ENCODE measurements around the gene C11orf58.

The C11orf58 gene

DNA sequence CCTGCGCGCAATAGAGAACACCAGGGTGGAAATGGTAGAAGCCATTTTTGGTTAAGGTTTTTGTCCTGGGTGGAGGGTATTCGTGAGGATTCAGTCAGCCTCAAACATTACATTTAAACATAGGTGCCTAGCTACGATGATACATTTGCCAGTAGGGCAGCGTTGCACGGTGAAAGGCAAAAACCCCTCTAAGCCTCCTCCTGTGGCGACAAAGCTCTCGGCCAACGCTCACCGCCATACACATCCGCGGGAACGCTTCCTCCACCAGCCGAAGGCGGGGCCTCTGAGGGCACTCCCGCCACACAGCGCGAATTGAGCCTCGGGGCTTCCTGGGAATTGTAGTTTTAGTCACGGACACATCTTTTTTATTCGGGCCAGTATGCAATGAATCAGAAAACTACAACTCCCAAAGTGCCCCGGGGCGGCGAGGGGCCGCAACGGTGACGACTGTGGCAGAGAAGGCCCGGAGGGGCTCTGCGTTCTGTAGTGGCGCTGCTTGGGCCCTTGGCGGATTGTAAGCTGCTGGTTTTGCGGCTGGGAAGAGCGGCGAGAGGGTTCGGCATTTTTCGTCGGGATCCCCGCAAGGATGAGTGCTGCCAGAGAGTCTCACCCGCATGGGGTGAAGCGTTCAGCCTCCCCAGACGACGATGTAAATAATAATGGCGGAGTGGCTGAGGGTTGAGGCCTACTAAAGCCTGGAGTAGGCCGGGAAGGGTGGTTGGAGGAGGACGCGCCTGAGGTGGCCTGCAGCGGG lies at the start of gene C11orf58:
TSS of gene C11orf58 (plus strand) at position 455 of the 754 bp plus-strand sequence. CDS start at position 587, 132 bp downstream.
- DNase-seq, result peak; percentile 91

DNA sequence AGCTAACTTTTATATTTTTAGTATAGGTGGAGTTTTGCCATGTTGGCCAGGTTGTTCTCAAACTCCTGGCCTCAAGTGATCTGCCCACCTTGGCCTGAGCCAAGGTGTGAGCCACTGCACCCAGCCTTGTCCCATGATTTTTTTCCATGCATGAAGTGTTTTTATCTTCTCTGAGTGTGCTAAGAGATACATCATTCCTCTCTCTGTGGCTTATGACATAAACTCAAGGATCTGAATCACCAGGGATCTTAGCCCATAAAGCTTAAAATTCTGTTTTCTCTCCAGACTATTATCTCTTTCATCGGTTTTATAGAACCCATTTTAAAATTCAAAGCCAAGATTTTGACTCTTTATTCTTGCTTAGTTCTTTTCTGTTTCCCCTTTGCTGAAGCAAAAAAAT lies 48.4 kb upstream of the C11orf58 start:
- DNase-seq, result no peak

DNA sequence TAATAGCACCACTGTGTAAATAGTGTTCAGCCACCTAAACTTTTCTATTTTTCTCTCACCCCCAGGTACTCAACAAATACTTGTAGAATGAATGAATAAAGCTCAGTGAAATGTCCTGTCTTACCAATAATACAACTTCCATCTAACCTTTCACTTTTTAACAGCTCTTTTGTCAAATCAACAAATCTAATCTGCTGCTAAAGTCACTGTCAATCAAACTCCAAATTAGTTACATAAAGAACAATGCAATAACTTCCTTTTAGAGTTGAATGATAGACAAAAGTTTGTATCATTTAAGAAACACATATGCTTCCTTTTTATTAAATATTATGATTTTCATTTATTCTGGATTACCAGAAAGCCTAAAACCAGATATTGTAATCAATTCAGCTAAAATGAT lies 34.7 kb upstream of the C11orf58 start:
- no peak for DNase-seq

DNA sequence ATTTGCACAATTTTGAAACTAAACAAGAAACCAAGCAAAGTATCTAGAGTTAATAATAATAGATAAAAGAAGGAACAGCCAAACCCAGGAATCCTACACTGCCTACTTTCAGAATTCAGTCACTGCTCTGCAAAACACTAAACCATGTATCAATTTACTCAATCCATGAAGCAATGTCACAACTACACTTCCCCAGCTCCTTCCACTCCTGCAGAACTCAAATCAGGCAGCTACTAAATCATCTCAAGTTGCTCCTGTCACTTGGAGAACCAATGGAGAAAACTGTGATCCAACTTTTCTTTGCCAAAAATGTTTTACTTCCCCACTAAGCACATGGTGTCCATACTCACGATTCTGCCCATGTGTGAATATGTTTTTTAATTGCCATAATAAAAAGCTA lies 24.9 kb upstream of the C11orf58 start:
- DNase-seq, result no peak

DNA sequence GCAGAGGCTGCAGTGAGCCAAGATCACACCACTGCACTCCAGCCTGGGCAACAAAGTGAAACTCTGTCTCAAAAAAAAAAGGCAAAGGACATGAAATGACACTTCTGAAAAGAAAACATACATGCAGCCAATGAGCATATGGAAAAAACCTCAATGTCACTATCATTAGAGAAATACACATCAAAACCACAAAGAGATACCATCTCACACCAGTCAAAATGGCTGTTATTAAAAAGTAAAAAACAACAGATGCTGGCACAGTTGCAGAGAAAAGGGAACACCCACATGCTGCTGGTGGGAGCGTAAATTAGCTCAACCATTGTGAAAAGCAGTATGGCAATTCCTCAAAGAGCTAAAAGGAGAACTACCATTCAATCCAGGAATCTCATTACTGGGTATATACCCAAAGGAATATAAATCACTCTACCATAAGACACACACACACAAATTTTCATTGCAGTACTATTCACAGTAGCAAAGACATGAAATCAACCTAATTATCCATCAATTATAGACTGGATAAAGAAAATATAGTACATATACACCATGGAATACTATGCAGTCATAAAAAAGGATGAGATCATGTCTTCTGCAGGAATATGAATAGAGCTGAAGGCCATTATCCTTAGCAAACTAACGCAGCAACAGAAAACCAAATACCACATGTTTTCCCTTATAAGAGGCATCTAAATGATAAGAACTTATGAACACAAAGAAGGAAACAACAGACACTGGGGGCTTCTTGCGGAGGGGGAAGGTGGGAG lies 15.7 kb upstream of the C11orf58 start:
- DNase-seq, result no peak

DNA sequence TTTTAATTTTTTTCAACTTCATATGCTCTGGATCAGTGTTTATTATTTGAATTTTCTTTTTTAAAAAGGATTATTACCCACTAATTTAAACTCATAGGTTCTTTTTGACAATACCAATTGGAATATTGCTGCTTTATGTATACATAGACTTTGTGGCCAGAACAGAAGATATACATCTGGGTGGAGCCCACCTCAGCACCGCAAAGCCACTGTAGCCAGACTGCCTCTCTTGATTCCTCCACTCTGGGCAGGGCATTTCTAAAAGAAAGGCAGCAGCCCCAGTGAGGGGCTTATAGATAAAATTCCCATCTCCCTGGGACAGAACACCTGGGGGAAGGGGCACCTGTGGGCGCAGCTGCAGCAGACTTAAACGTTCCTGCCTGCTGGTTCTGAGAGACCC lies 10.6 kb upstream of the C11orf58 start:
- DNase-seq, result no peak

DNA sequence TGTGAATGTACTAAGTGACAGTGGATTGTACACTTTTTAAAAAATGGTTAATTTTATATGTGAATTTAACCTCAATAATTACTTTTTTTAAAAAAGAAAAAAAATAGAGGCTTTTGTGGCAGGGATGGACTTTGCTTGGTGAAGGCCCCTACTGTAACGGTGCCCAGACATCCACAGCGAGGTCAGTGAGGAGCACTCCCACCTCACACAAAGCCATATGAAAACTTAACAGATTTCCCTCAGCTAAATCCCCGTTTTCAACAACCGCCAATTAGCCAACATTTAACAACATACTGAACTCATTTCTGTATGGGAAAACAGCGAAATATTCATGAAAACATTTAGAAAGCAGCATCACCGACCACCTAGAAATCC lies 642 bp upstream of the C11orf58 start:
- no peak for DNase-seq

DNA sequence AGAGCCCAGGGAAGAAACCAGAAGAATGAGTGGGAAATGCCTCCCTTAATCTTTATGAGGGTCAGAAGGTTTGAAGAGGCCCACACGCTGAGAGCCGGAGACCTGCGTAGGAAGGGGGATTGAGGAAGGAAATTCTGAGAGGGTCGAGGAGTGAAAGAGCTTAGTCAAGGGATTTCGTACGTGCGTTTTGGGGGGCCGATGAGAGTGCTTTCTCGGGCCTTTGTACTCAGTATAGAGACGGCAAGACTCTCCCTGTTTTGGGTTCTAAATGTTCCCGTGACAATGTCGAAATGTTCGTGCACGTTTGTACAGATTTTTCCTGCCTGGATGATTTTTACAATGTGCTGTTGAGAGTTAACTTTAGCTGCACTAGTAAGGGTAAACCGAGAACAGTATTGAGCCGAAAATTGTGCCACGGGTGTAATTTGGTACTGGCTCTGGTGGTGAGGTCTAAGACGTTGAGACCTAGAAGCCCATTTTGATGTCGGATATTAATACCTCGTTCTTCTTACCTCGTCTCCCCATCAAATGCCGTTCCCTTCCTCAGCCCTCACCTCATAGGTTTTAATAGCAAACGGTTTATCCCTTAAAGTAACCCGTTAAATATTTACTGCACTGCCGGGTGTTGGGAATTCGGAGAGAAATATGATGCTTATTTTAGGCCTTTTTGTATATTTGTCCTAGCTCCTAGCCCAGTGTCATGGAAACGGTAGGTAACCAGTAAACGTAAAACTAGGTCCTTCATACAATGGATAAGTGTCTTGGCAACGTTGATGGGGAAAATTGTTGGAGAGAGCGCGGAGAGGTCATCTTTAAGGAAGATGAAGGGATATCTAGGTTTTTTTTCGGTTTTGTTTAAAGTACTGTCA lies 734 bp downstream of the C11orf58 start:
- peak; percentile 64 for DNase-seq

DNA sequence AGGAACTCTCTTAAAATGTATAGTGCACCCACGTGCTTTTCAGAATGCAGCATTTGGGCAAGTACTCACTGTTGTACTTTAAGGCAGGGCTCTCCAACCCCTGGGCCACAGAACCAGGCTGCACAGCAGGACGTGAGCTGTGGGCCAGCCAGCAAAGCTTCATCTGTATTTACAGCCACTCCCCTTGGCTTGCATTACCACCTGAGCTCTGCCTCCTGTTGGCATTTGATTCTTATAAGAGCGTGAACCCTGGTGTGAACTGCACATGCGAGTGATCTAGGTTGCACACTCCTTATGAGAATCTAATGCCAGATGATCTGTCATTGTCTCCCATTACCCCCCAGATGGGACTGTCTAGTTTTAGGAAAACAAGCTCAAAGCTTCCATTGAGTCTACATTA lies 3.0 kb downstream of the C11orf58 start:
- no peak for DNase-seq

DNA sequence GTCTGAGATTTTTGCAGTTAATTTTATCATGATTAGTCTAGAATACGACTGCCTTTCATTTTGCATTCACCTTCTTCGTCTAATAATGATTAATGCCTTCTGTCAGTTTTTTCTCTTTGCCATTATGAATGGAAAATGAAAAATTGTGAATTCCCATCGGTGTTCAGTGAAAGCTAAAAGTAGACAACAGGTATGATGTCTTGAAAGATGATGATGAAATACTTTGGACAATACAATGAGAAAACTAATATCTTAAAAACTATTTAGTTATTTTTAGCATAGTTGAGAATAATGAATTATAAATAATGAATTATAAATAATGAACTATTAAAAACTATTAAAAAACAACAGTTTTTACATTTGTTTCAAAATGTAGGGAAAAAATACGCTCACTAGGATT lies 5.0 kb downstream of the C11orf58 start:
- DNase-seq, result no peak

DNA sequence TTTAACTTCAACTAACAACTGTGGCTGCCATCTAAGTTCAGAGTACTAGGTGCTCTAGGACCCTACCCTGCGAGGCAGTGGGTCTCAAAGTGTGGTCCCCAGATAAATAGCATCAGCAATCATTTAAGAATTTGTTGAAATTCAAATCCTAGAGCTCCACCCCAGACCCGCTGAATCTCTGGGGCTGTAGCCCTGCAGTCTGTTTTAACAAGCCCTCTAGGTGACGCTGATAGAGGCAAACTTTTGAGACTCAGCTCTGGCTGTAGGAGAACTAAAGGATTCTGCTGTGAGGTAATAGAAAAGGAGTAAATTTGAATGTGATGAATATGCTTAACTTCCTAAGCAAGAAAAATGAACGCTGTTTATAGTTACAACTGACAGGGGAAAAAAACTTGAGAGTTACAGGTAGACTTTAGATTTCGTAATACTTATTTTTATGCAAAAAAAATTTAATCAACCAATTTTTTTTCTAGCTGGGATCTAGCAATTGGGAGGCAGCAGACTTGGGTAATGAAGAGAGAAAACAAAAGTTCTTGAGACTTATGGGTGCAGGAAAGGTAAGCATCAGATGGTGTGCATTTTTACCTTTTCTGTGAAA lies 5.8 kb downstream of the C11orf58 start:
- DNase-seq, result no peak

DNA sequence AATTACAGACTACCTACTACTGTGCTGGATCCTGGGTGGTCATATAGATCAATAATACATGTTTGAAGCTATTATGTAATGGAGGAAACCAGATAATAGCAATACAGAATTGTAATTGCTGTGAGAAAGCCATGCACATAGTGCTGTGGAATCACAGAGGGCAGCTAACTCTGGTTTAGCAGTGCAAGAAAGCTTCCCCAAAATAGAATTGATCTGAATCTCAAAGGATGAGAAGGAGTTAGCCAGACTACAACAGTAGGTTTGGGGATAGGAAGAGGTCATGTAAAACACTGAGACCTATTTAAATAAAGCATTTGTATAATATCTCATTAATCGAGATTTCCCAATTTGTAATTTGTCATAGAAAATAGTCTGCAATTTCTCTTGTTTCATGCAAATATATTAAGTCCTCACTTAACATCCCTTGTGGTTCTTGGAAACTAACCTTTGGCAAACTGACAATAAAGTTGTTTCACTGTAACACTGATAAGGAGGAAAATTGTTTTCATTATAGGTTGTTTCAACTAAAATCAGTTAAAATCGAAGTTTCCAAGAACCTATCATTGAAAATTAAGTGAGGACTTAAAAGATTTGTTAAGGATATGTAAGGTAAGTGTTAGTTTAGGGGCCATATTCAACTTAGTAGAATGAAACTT lies 7.6 kb downstream of the C11orf58 start:
- no peak for DNase-seq

DNA sequence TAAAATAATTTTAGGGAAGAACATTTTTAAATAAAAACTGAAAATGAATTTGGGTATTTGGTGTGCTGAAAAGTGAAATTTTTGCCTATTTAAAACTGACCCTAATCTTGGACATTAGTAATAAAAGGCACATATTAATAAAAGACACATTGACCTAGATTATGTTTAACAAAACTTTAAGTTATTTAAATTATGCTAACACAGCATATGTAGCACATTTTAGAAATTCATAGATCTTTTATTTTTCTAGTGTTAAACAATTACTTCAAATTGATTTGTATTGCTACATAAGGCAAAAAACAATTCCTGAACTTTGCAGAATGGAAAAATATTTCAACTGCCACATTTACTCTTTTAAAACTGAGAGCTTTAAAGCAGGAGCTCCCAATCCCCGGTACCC lies 10.6 kb downstream of the C11orf58 start:
- DNase-seq, result no peak

DNA sequence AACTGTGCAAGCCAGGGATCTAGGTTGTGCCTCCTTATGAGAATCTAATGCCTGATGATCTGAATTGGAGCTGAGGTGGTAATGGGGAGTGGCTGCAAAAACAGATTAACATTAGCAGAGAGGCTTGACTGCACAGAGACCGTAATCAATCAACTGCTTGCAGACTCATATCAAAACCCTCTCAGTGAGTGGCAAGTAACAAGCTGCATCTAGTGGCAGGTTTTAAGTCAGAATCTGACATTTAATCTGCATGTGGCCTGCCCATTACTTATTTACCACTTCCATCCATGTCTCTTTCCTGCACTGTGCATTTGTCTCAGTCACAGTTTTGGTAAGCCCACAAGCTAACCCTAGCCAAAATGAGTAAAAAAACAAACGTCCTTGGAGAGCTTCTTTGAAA lies 11.2 kb downstream of the C11orf58 start:
- no peak for DNase-seq

DNA sequence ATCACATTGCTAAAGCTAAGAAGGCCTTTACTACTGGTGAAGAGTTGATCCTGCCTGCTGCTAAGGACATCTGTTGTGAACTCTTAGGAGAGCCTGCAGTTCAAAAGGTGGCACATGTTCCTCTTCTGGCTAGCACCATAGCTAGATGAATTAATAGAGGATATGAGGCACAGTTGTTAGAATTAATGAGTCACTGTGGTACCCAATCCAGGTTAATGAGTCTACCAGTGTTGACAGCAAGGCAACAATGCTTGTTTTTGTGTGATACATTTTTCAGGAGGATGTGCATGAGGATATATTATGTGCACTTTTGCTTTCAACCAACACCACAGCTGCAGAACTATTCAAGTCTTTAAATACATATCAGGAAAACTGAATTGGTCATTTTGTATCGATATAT lies 12.0 kb downstream of the C11orf58 start:
- DNase-seq, result no peak

DNA sequence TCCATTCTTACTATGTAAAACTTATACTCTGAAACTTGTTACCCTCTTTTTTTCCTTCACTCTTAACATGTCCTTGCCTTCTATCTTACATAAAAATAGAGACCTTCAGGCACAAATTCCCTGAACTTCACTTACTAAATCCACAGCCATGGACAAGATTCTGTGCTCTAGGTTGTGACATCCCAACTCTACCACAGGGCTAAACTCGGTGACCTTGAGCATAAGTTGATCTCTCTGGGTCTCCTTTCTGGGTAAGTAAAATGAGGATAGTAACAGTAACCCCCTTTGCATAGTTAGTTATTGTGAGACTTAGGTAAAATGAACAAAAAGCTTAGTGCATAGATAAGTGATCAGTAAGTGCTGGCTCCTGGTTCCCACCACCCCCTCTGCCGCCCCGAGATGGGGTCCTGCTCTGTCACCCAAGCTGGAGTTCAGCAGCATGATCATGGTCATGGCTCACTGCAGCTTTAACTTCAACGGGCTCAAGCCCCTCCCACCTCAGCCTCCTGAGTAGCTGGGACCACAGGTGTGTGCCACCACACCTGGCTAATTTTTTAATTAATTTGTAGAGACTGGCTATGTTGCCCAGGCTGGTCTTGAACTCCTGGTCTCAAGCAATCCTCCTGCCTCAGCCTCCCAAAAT lies 20.1 kb downstream of the C11orf58 start:
- DNase-seq, result no peak

DNA sequence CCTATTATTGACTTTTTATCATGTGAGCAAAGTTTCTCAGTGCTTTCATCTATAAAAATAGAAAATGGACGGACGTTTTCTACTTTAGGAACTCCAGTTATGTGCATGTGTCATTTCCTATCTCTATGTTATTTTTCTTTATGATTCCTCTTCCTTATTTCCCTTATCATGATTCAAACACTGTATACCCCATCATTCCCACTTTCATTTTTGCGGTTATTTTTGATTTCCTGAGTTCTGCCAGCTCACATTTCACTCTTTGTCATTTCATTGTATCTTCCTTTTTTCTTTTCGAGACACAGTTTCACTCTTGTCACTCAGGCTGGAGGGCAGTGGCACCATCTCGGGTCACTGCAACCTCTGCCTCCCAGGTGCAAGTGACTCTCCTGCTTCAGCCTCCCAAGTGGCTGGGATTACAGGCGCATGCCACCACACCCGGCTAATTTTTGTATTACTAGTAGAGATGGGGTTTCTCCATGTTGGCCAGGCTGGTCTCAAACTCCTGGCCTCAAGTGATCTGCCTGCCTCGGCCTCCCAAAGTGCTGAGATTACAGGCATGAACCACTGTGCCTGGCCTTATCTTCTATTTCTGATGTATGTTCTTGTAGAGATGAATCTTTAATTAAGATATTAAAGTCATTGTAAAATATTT lies 21.5 kb downstream of the C11orf58 start:
- no peak for DNase-seq

DNA sequence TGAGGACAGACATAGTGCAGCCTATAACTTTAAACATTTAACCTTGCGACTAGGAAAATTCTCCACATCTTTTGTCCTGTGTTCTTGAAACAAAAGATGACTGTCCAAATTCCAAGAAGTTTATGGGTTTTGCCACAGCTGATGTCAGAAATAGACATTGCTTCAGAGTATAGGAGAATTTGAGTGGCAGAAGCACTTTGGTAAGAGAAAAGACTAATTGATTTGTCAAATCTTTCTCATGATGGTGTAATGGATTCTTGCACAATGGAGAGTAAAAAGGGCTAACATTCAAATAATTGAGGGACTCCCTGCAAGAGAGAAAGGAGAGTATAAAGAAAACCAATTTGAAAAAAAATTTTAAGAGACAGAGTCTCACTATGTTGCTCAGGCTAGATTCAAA lies 25.3 kb downstream of the C11orf58 start:
- no peak for DNase-seq

DNA sequence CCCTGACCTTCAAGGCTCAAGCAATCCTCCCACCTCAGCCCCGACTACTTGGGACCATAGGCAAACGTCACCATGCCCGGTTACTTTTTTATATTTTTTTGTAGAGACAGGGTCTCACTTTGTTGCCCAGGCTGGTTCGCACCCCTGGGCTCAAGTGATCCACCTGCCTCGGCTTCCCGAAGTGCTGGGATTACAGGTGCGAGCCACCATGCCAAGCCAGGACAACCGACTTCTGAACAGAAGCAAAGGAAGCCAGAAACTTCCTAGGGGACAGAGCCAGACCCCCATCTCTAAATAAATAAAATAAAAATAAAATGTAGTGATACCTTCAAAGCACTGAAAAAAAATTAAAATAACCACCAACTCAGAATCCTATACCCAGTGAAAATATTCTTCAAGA lies 26.4 kb downstream of the C11orf58 start:
- DNase-seq, result no peak

DNA sequence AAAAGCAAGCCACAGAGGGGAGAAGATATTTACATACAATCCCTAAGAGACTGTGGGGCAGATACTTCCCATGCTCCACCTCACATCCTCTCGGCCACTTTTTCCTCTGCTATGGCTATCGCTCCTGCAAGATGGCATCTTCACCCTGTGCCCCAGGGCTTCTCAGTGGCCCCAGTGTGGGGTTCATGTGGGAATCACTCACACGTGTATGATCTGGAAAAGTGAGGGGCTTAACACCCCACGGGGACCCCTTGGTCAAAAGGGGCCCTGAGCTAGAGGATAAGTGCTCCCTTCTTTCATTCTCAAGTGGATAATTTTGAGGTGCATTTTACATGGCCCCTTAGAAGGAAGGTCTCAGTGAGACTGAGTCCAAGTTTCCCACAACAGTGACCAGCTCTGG lies 28.7 kb downstream of the C11orf58 start:
- DNase-seq, result no peak

DNA sequence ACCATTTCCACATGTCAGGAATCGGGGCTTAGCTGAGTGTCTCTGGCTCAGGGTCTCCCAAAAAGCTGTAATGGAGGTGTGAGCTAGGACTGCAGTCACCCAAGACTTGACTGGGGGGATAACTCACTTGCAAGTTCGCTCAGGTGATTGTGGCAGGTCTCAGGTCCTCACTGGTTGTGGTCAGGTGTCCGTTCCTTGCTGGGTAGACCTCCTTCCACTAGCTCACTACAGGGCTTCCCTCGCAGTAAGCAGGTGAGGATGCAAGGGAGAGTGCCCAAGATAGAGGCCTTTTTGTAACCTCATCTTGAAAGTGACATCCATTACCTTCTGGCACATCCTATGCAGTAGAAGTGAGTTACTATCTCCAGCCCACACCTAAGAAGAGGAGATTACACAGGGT lies 29.5 kb downstream of the C11orf58 start:
- no peak for DNase-seq

DNA sequence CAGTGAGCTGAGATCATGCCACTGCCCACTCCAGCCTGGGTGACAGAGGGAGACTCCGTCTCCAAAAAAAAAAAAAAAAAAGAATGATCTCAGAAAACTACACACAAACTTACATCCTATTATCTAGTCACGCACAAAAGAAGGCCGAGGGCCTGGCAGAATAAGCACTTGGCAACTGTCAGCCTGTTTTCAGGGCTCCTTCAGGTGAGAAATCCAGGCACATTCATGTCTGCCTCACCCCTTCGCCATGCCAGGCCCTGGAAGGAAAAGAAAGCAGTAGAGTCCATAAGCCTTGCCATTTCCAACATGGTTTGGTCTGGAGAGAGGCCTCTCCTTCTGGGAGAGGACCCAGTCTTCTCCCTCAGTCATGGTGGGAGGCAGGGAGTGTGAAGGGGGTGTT lies 30.9 kb downstream of the C11orf58 start:
- DNase-seq, result no peak

All from NCI-H2029 treated with DMSO at 0.1 percent for 48 hours (cell line).